Calu3 (cell line): ENCODE measurements around the gene PEX1. TPM values are rescaled to one million over a fixed set of nuclear protein-coding genes. Genes with fewer than 3 reads are reported as not detected.

Experiments
- Bru-seq: library from RNA; stranded (reverse); fragments of 400-500 nt; gene quantifications from one replicate; lab custom pipeline; 2021; lab: Mats Ljungman, UMichigan
- BruChase-seq, 2 experiments: library from RNA; stranded (reverse); fragments of 400-500 nt; gene quantifications; one replicate each; lab custom pipeline; 2021; lab: Mats Ljungman, UMichigan
- BruUV-seq: library from RNA; stranded (reverse); fragments of 400-500 nt; replicated peaks from 2 replicates; lab custom pipeline; 2021; lab: Mats Ljungman, UMichigan
- CTCF ChIA-PET: fragments of 300-600 bp; sonication (Branson Sonifier 250); formaldehyde crosslinking; loops from one replicate; lab custom pipeline; 2022; ENCODE audit warnings: antibody characterized with exemption; lab: Charles Lee
- DNase-seq: peaks from one replicate; pipeline ENCODE4 v3.0.0; 2022
- H3K27ac Mint-ChIP-seq: one replicate; pipeline ENCODE4 v1.8.0; 2022; ENCODE audit warnings: mixed read lengths; ENCODE audit not compliant: unreplicated experiment
- H3K27me3 Mint-ChIP-seq: one replicate; pipeline ENCODE4 v1.8.0; 2022; ENCODE audit warnings: mixed read lengths; ENCODE audit not compliant: unreplicated experiment
- H3K36me3 Mint-ChIP-seq: one replicate; pipeline ENCODE4 v1.8.0; 2022; ENCODE audit warnings: mild to moderate bottlenecking, moderate library complexity, mixed read lengths; ENCODE audit not compliant: insufficient read depth, unreplicated experiment
- H3K4me1 Mint-ChIP-seq: one replicate; pipeline ENCODE4 v1.8.0; 2022; ENCODE audit warnings: mild to moderate bottlenecking, low read depth, mixed read lengths; ENCODE audit not compliant: unreplicated experiment
- H3K4me3 Mint-ChIP-seq: one replicate; pipeline ENCODE4 v1.8.0; 2022; ENCODE audit warnings: mild to moderate bottlenecking, low read depth, moderate library complexity, mixed read lengths; ENCODE audit not compliant: unreplicated experiment
- H3K9me3 Mint-ChIP-seq: one replicate; pipeline ENCODE4 v1.8.0; 2022; ENCODE audit warnings: low read depth, mixed read lengths; ENCODE audit not compliant: unreplicated experiment
- intact Hi-C: fragments of 100-400 bp; cut with micrococcal nuclease; formaldehyde crosslinking; loops from one replicate; pipeline ENCODE4 v1.10.0; 2022; ENCODE audit not compliant: unreplicated experiment
- long read RNA-seq: library from polyadenylated mRNA; stranded (forward); transcript quantifications from one replicate; pipeline ENCODE4 v2.0.0, GENCODE V29; 2022
- total RNA-seq: library from RNA; stranded (reverse); gene quantifications from 2 replicates; pipeline ENCODE4 v1.2.3, GENCODE V29; 2022
- TF ChIP-seq, protein P1 (sequence below): fragments of 200-600 bp; IDR thresholded peaks from one replicate; pipeline ENCODE4 v1.8.0; 2022; ENCODE audit warnings: antibody characterized with exemption; ENCODE audit not compliant: unreplicated experiment

The PEX1 gene
- total RNA-seq, result 10.1 and 10.4 TPM in 2 replicates
- Bru-seq, nascent RNA, result percentile 59 among the genes with signal in this experiment
- BruChase-seq, experiment 1, labeled RNA remaining after a 6-hour chase, result percentile 53 among the genes with signal in this experiment
- BruChase-seq, experiment 2, labeled RNA remaining after a 2-hour chase, result percentile 62 among the genes with signal in this experiment
- long read RNA-seq, full-length matches to known transcripts, result 3 of 5 reads
- long read RNA-seq, partial matches to known transcripts, result 2 of 5 reads
- long read RNA-seq, other reads (novel, unspliced or antisense), result 0 of 5 reads

DNA sequence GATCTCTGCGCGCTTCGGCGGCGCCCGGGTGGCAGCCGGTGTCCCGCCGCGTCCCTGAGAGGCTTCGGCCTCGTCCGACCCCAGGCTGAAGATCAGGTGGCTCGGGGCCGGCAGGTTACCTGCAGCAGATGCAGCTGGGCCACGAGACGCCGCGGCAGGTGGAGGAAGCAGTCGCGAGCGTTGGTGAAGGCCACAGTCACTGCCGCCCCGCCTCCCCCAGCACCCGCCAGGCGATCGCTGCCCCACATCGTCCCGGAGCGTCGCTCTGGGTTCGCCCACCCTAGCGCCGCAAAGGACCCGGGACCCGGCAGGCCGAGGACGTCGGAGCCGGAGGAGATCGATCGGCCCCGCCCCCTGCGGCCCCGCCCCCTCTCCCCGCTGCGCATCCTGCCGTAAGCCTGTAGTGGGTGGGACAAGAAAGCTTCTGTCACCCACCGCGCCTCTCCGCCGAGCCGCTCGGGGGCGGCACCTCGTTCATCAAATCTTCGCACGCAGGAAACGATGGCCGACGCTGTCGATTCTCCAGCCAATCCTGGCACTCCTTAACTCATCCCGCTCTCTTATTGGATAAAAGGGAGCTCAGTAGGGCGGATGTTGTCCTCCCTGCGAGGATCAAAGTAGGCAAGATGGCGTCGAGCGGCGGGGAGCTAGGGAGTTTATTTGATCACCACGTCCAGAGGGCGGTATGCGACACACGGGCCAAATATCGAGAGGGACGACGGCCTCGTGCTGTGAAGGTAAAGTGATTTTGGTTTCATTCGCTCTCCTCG is at the start of gene PEX1, which contains the start of gene RBM48:
PEX1 (minus strand) TSS at position 333 of the 770 bp plus-strand sequence; CDS start at position 248, 85 bp downstream.
RBM48 (plus strand) TSS at position 608 of the 770 bp plus-strand sequence; CDS start at position 627, 19 bp downstream.
- Mint-ChIP-seq H3K36me3 (peaks cover 31% of the 10 kb centered on the region), H3K27me3 (no peaks in the 10 kb centered on the region), H3K9me3 (no peaks in the 10 kb centered on the region), H3K27ac (peak within 1 kb of the TSS; percentile 99), H3K4me1 (peaks cover 14% of the 10 kb centered on the region), H3K4me3 (peak within 1 kb of the TSS; percentile 85)
- CTCF ChIA-PET, result interaction anchor here (0.6 to 1.4 kb wide), 10 partner anchors 15 to 528 kb away, joined by 3 to 7 read pairs (median 4); no protein-coding TSS in a partner anchor
- DNase-seq, result peak; percentile 88
- intact Hi-C loops, result loop anchor here (10.0 kb wide), 2 partner anchors 306 to 526 kb away; partner anchors contain the start of gene CDK6
- BruUV-seq, result TSS peak; percentile 58
- TF ChIP-seq, protein P1, sequence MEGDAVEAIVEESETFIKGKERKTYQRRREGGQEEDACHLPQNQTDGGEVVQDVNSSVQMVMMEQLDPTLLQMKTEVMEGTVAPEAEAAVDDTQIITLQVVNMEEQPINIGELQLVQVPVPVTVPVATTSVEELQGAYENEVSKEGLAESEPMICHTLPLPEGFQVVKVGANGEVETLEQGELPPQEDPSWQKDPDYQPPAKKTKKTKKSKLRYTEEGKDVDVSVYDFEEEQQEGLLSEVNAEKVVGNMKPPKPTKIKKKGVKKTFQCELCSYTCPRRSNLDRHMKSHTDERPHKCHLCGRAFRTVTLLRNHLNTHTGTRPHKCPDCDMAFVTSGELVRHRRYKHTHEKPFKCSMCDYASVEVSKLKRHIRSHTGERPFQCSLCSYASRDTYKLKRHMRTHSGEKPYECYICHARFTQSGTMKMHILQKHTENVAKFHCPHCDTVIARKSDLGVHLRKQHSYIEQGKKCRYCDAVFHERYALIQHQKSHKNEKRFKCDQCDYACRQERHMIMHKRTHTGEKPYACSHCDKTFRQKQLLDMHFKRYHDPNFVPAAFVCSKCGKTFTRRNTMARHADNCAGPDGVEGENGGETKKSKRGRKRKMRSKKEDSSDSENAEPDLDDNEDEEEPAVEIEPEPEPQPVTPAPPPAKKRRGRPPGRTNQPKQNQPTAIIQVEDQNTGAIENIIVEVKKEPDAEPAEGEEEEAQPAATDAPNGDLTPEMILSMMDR, result no peak

DNA sequence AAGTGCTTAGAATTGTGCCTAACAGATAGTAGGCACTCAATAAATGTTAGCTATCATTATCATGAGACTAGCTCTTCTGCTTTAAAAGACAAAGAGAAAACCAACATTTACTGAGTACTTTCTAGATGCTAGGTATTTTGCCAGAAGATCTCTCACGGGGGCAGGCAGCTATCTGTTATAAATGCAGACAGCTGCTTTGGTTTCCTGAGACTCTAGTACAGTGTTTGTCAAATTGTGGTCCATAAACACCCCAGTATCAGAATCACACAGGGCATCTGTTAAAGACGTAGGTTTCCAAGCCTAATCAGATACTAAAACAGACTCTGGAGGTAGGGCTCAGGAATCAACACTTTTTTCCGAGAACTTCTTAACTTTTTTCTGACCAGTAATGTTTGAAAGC is 48.0 kb upstream of the PEX1 start:
- Mint-ChIP-seq H3K36me3 (peaks cover 28% of the 10 kb centered on the region), H3K4me3 (no peak overlapping the region), H3K27ac (no peak overlapping the region), H3K27me3 (no peaks in the 10 kb centered on the region), H3K9me3 (no peaks in the 10 kb centered on the region), H3K4me1 (no peaks in the 10 kb centered on the region)
- intact Hi-C loops, result no loop called here
- TF ChIP-seq, protein P1, result no peak
- DNase-seq, result no peak
- BruUV-seq, result no TSS peak
- CTCF ChIA-PET, result no interaction called here

- intact Hi-C loops, result no loop called here
- Mint-ChIP-seq H3K27ac (no peak overlapping the region), H3K36me3 (peaks cover 37% of the 10 kb centered on the region), H3K4me1 (no peaks in the 10 kb centered on the region), H3K4me3 (no peak overlapping the region), H3K27me3 (no peaks in the 10 kb centered on the region), H3K9me3 (no peaks in the 10 kb centered on the region)
- BruUV-seq, result no TSS peak
- no peak for DNase-seq
- TF ChIP-seq, protein P1, result no peak
- CTCF ChIA-PET, result no interaction called here
These were observed 40.8 kb upstream of the PEX1 start for GRCh38 chr7:92569137-92569536.

- no peak overlapping the region for H3K4me3 Mint-ChIP-seq
- DNase-seq, result no peak
These were observed 39.1 kb upstream of the PEX1 start for GRCh38 chr7:92567460-92567859.

More at GRCh38 chr7:92567460-92567859, 39.1 kb upstream of the PEX1 start:
- no peaks in the 10 kb centered on the region for H3K9me3 Mint-ChIP-seq
- no peak overlapping the region for H3K27ac Mint-ChIP-seq
- TF ChIP-seq, protein P1, result no peak
- H3K4me1 Mint-ChIP-seq, result no peaks in the 10 kb centered on the region
- H3K36me3 Mint-ChIP-seq, result peaks cover 40% of the 10 kb centered on the region
- H3K27me3 Mint-ChIP-seq, result no peaks in the 10 kb centered on the region
- no TSS peak for BruUV-seq
- CTCF ChIA-PET, result no interaction called here
- intact Hi-C loops, result no loop called here
